ENCODE measurements around the gene ADGRG6.

DNA sequence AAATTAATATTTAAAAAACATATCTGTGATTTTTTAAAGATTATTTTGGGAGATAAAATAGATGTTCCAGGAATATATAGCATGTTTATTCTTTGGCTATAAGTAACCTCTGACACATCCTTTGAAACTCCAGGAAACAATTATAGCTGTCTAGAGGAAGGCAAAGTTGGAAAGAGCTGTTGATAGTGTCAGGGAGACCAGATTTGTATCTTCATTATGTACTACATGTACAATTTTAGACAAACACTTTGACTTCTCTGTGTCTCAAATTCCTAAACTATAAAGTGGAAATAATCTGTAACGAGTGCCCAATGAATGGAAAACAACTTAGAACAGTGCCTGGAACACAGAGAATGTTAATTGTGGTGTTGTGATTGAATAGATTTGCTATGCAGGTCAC, 25.6 kb upstream of the ADGRG6 start:
- TF ChIP-seq, protein P1, sequence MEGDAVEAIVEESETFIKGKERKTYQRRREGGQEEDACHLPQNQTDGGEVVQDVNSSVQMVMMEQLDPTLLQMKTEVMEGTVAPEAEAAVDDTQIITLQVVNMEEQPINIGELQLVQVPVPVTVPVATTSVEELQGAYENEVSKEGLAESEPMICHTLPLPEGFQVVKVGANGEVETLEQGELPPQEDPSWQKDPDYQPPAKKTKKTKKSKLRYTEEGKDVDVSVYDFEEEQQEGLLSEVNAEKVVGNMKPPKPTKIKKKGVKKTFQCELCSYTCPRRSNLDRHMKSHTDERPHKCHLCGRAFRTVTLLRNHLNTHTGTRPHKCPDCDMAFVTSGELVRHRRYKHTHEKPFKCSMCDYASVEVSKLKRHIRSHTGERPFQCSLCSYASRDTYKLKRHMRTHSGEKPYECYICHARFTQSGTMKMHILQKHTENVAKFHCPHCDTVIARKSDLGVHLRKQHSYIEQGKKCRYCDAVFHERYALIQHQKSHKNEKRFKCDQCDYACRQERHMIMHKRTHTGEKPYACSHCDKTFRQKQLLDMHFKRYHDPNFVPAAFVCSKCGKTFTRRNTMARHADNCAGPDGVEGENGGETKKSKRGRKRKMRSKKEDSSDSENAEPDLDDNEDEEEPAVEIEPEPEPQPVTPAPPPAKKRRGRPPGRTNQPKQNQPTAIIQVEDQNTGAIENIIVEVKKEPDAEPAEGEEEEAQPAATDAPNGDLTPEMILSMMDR (IDR thresholded peaks at IDR 0.05 in 4 of 5, conservative IDR thresholded peaks at IDR 0.05 in 1 of 5) = no peak
- TF ChIP-seq POLR2A (IDR thresholded peaks at IDR 0.05) = no peak
